ENCODE results near the gene NUDT7. TPM values are rescaled to one million over a fixed set of nuclear protein-coding genes. Genes with fewer than 3 reads are reported as not detected.

The NUDT7 gene
- total RNA-seq, 1 donor from 2014 or later: 1.4 TPM

DNA sequence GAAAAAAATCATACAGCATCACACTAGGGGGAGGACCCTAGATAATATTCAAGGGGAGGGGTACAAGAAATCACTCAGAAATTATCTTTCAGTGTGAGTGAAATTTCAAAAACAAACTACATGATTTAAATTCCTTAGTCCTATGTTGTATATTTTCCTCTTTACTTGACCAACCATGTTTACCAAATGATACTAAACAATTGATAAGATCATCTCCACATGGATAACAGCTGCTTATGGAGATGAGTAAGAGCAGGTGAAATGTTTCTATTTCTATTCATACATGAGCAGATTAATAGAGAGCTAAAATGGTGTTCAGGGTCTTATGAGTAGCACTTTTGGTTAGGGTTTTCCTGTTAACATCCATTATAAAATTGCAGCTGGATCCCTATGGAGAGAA lies 58.8 kb downstream of the NUDT7 start:
- no peak overlapping the region for H3K27ac Mint-ChIP-seq (ENCODE audit: unreplicated experiment)
- no peaks in the 10 kb centered on the region for H3K27me3 Mint-ChIP-seq (ENCODE audit: unreplicated experiment)
- H3K4me3 Mint-ChIP-seq (ENCODE audit: unreplicated experiment): no peak overlapping the region
- DNase-seq (ENCODE audit: extremely low spot score, unreplicated experiment): no peak
- H3K4me1 Mint-ChIP-seq (ENCODE audit: unreplicated experiment): no peaks in the 10 kb centered on the region
- H3K9me3 Mint-ChIP-seq (ENCODE audit: unreplicated experiment): no peaks in the 10 kb centered on the region
- no peaks in the 10 kb centered on the region for H3K36me3 Mint-ChIP-seq (ENCODE audit: unreplicated experiment)
- no peak for TF ChIP-seq CTCF (IDR thresholded peaks at IDR 0.05)

DNA sequence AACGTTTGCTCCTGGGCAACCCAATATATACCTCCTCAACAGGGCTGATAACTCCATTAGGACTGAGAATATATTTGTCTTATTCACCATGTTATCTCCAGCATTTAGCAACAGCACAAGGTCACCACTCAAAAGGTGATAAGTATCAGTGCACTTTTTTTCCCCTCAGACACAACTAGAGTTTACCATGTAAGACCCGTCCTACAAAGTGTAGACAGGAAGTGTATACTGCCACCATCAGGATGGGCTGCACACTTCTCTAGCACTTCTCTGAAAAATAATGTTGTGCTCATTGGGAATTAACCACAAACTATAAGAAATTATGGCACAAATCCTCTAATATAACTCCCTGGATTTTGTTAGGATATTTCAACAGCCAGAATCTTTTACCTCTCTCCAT lies 60.4 kb downstream of the NUDT7 start:
- DNase-seq (ENCODE audit: extremely low spot score, unreplicated experiment): no peak
- Mint-ChIP-seq H3K4me1 (ENCODE audit: unreplicated experiment) (no peaks in the 10 kb centered on the region), H3K27me3 (ENCODE audit: unreplicated experiment) (peaks cover 14% of the 10 kb centered on the region), H3K36me3 (ENCODE audit: unreplicated experiment) (no peaks in the 10 kb centered on the region), H3K9me3 (ENCODE audit: unreplicated experiment) (no peaks in the 10 kb centered on the region), H3K27ac (ENCODE audit: unreplicated experiment) (no peak overlapping the region), H3K4me3 (ENCODE audit: unreplicated experiment) (no peak overlapping the region)
- no peak for TF ChIP-seq CTCF (IDR thresholded peaks at IDR 0.05)

DNA sequence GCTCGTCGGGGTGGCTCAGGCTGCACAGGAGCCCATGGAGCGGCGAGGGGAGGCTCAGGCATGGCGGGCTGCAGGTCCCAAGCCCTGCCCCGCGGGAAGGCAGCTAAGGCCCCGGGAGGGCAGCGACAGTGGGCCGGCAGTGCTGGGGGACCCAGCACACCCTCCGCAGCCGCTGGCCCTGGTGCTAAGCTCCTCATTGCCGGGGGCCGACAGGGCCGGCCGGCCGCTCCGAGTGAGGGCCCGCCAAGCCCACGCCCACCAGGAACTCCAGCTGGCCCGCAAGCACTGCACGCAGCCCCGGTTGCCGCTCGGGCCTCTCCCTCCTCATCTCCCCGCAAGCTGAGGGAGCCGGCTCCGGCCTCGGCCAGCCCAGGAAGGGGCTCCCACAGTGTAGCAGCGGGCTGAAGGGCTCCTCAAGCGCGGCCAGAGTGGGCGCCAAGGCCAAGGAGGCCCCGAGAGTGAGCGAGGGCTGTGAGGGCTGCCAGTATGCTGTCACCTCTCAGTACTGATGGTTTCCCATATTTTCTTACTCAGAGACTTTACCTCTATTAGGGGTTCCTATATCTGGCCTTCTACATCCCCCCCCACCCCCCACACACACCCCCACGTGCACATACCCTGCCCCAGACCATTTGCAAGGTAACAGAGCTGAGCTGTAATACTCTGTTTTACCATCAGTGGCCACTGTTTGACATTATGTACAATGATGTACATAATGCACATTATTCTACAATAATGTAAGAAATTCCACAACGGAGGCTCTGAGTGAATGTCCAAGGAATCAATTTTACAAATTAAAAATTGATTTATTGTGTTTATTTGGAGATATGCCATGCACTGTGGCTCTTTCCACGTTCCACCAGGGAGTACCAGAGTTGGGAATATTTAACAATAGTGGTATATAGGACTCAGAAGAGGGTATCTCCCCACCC lies 62.4 kb downstream of the NUDT7 start:
- peaks cover 30% of the 10 kb centered on the region for H3K27me3 Mint-ChIP-seq (ENCODE audit: unreplicated experiment)
- H3K36me3 Mint-ChIP-seq (ENCODE audit: unreplicated experiment): no peaks in the 10 kb centered on the region
- H3K27ac Mint-ChIP-seq (ENCODE audit: unreplicated experiment): no peak overlapping the region
- H3K9me3 Mint-ChIP-seq (ENCODE audit: unreplicated experiment): no peaks in the 10 kb centered on the region
- peak; percentile 18 for TF ChIP-seq CTCF (IDR thresholded peaks at IDR 0.05)
- H3K4me1 Mint-ChIP-seq (ENCODE audit: unreplicated experiment): peaks cover 6% of the 10 kb centered on the region
- H3K4me3 Mint-ChIP-seq (ENCODE audit: unreplicated experiment): no peak overlapping the region
- DNase-seq (ENCODE audit: extremely low spot score, unreplicated experiment): no peak

DNA sequence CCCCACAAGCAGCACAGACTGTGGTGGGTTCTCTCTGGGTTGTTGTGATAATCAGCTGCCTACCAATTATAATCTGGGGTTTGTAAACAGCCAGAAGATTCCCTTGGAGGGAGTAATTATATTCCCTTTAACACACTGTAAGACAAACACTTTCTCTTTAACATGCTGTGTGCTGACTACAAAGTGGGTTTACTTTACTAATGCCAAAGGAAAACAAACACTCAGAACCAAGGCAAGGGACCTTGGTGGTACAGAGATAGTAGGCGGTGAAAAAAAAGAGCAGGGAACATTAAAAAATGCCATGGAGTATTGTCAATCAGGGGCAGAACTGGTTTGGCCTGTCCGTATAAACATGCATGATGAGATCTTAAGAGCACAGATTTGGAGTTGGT lies 63.1 kb downstream of the NUDT7 start:
- Mint-ChIP-seq H3K4me3 (ENCODE audit: unreplicated experiment) (no peak overlapping the region), H3K27ac (ENCODE audit: unreplicated experiment) (no peak overlapping the region), H3K9me3 (ENCODE audit: unreplicated experiment) (no peaks in the 10 kb centered on the region), H3K4me1 (ENCODE audit: unreplicated experiment) (peaks cover 6% of the 10 kb centered on the region), H3K27me3 (ENCODE audit: unreplicated experiment) (peaks cover 37% of the 10 kb centered on the region), H3K36me3 (ENCODE audit: unreplicated experiment) (no peaks in the 10 kb centered on the region)
- TF ChIP-seq CTCF (IDR thresholded peaks at IDR 0.05): no peak
- no peak for DNase-seq (ENCODE audit: extremely low spot score, unreplicated experiment)

DNA sequence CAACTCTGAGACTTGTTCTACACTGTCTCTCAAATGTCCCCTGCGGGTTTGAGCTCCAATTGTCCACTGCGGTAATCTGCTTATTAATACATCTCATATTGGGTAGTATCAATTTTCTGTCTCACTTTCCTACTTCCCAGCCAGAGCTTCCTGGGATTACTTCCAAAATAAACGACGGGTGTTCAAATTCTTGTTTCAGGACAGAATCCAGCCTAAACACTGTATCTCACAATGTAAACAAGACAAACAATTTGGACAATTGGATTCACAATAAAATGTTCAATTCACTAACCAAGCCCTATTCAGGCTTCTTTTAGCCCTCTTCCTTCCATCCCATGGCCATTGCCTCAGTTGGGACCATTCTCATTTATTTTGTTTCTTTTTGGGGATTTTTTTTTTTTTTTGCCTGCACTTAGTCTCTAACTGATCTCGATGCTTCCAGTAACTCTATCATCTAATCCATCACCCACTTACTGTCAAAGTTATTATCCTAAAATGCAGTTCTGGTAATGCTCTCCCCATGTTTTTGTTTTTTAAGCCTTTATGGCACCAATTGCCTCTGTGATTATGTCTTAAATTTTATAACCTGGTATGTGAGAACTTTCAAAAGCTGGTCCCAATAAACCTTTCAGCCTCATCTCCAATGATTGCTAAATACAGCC lies 64.0 kb downstream of the NUDT7 start:
- no peaks in the 10 kb centered on the region for H3K9me3 Mint-ChIP-seq (ENCODE audit: unreplicated experiment)
- H3K36me3 Mint-ChIP-seq (ENCODE audit: unreplicated experiment): no peaks in the 10 kb centered on the region
- H3K27me3 Mint-ChIP-seq (ENCODE audit: unreplicated experiment): peaks cover 42% of the 10 kb centered on the region
- H3K4me3 Mint-ChIP-seq (ENCODE audit: unreplicated experiment): no peak overlapping the region
- peaks cover 6% of the 10 kb centered on the region for H3K4me1 Mint-ChIP-seq (ENCODE audit: unreplicated experiment)
- DNase-seq (ENCODE audit: extremely low spot score, unreplicated experiment): no peak
- no peak overlapping the region for H3K27ac Mint-ChIP-seq (ENCODE audit: unreplicated experiment)
- no peak for TF ChIP-seq CTCF (IDR thresholded peaks at IDR 0.05)

Data from osteocyte (in vitro differentiated cells).